Pancreas (tissue), 10 donors: ENCODE measurements around the gene SUSD4. TPM values are rescaled to one million over a fixed set of nuclear protein-coding genes. Genes with fewer than 3 reads are reported as not detected.

ENCODE experiments used
- ATAC-seq, 4 donors: fragments of 200-7000 bp; cut with Tn5 transposase; one replicate each; pipeline versions ENCODE4 v1.8.0 to v1.9.1; 2020; ENCODE audit warnings: mild to moderate bottlenecking in 4 of 4, moderate library complexity in 4 of 4
- DNase-seq, 6 donors: peaks; one replicate each; pipeline ENCODE4 v3.0.0-alpha.2; 2020
- FAIRE-seq: peaks from 2 replicates; lab custom pipeline; 2012; peaks lifted over from hg19 to GRCh38; lab: Jason Lieb, UNC
- H3K27ac ChIP-seq, 4 donors: fragments of 200-600 bp; sonication (generic); 1 replicate in 3 of 4; 2 replicates in 1 of 4; pipeline versions ENCODE4 v1.5.0 to v1.8.0; 2020
- H3K27me3 ChIP-seq, 4 donors: fragments of 200-600 bp; one replicate each; pipeline ENCODE4 v1.8.0; 2021
- H3K36me3 ChIP-seq, 3 donors: fragments of 200-600 bp; sonication (generic) in 1 of 3; one replicate each; pipeline versions ENCODE4 v1.5.0 to v1.8.0; 2020 to 2021
- H3K4me1 ChIP-seq, 3 donors: fragments of 200-600 bp; one replicate each; pipeline ENCODE4 v1.8.0; 2021
- H3K4me3 ChIP-seq, 4 donors: fragments of 200-600 bp; sonication (generic) in 2 of 4; one replicate each; pipeline versions ENCODE4 v1.5.0 to v1.8.0; 2020 to 2021
- H3K9me3 ChIP-seq, 4 donors: fragments of 200-600 bp; one replicate each; pipeline ENCODE4 v1.8.0; 2021
- CTCF ChIP-seq, 4 donors: fragments of 200-600 bp; sonication (generic) in 3 of 4; IDR thresholded peaks; one replicate each; pipeline versions ENCODE4 v1.5.0 to v1.8.0; 2021; ENCODE audit warnings: antibody characterized with exemption in 4 of 4
- WGBS, 2 donors: extraction: QIAGEN DNeasy Blood & Tissue Kit; methylation state at CpG; one replicate each; pipeline ENCODE4 v1.1.7; 2013; 5-methylcytosine and 5-hydroxymethylcytosine counted together
- intact Hi-C, 3 donors: fragments of 100-400 bp; cut with DNase I; formaldehyde crosslinking; loops; one replicate each; pipeline versions ENCODE4 v1.11.1 to v1.14.2; 2022
- polyA plus RNA-seq, 2 donors: library from polyadenylated mRNA; stranded (reverse); fragments of 200-250 nt; gene quantifications; one replicate each; pipeline ENCODE4 v1.2.3, GENCODE V29; 2013
- total RNA-seq, 6 donors: library from RNA; stranded (reverse); fragmentation: NEBNext Ultra II Directional in 4 of 6; extraction: Animal tissue kit (Norgen Biotek cat#: 25700) in 4 of 6; gene quantifications; one replicate each; pipeline versions ENCODE4 v1.2.1 to v1.2.4, GENCODE V29; 2021 to 2023
- donor health status: healthy with polysubstance abuse.
- donor health status: DM: no; HTN: no; CAD: no; lungs with moderate emphysema.
- donor health status: DM: no; HTN: no; CAD: no.
- donor health status: control.
- donor health status: control.
- donor health status: Bipolar disorder and iron deficiency.
- donor health status: DM: yes; HTN: yes; CAD: no.
- donor health status: DM: no; HTN: no; CAD: no.
- donor health status: DM: no; HTN: no; CAD: no.
- donor health status: DM: yes; HTN: yes; CAD: no.

SUSD4 gene
- total and polyA plus RNA-seq, 8 donors = 4.1 to 34.6 (median 8.8) TPM

- intact Hi-C loops = no loop called here
Observed at GRCh38 chr1:223222377-223222776, 141.6 kb downstream of the SUSD4 start.

DNA sequence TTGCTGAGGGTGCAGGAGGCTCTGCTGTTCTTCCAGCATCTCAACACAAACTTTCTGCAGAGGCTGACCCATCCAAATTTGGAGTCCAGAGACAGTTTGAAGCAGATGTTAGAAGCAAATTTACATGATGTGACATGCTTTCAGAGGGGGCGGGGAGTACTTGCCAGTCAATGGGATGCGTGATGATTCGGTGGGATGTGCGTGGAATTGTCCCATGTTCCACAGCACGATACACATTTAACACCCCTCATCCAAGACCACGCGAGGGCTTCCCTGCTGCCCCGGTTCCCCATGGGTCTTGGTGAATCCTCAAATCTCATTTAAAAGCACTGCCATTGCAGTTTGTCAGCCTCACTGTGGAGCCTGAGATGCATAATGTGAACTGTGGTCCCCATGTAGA, 142.3 kb downstream of the SUSD4 start:
- intact Hi-C loops = no loop called here
- no peaks in the 10 kb centered on the region for H3K4me1 ChIP-seq
- H3K27ac ChIP-seq = no peak overlapping the region
- H3K27me3 ChIP-seq = no peaks in the 10 kb centered on the region
- no peaks in the 10 kb centered on the region for H3K9me3 ChIP-seq
- no peak for DNase-seq
- no peak overlapping the region for H3K4me3 ChIP-seq
- TF ChIP-seq CTCF (IDR thresholded peaks at IDR 0.05) = no peak
- WGBS, 2 donors = 95 to 97% methylated on average over 8 of the region's 8 CpGs
- ATAC-seq = no peak
- FAIRE-seq = no peak
- H3K36me3 ChIP-seq = no peaks in the 10 kb centered on the region

More at GRCh38 chr1:223222377-223222776, 141.6 kb downstream of the SUSD4 start:
- TF ChIP-seq CTCF (IDR thresholded peaks at IDR 0.05) = no peak
- FAIRE-seq (no peak), ATAC-seq (no peak), DNase-seq (no peak)
- Histone ChIP-seq H3K36me3 (no peaks in the 10 kb centered on the region), H3K9me3 (no peaks in the 10 kb centered on the region), H3K4me1 (no peaks in the 10 kb centered on the region), H3K27ac (no peak overlapping the region), H3K4me3 (no peak overlapping the region), H3K27me3 (no peaks in the 10 kb centered on the region)
- whole genome bisulfite sequencing, 2 donors = 77 to 83% methylated on average over 2 of the region's 2 CpGs

DNA sequence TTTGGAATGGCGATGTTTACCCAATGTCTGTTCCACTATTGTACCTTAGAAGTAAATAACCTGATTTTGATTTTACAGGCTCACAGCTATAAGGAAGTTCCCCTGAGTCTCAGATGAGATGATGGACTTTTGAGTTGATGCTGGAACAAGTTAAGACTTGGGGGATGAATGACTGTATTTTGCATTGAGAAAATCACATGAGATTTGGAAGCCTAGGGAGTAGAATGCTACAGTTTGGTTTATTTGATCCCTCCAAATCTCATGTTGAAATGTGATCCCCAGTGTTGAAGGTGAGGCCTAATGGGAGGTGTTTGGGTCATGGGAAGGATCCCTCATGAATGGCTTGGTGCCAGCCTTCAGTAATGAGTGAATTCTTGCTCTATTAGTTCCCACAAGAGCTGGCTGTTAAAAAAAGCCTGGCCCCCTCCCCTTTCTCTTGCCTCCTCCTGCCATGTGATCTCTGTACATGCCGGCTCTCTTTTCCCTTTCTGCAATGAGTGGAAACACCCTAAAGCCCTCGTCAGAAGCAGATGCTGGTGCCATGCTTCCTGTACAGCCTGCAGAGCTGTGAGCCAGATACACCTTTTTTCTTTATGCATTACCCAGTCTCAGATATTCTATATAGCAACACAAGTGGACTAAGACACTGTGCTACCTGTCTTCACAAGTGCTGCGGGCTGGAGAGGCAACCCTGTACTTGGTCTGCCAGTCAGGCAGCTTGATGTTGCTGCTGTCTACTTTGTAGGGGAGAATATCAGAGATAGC, 143.9 kb downstream of the SUSD4 start:
- no peak overlapping the region for H3K4me3 ChIP-seq
- H3K4me1 ChIP-seq = no peaks in the 10 kb centered on the region
- ATAC-seq = no peak
- 81 to 91% methylated on average over 4 of the region's 4 CpGs for WGBS, 2 donors
- intact Hi-C loops = no loop called here
- DNase-seq = no peak
- no peaks in the 10 kb centered on the region for H3K9me3 ChIP-seq
- H3K36me3 ChIP-seq = no peaks in the 10 kb centered on the region
- TF ChIP-seq CTCF (IDR thresholded peaks at IDR 0.05) = no peak
- H3K27me3 ChIP-seq = no peaks in the 10 kb centered on the region
- H3K27ac ChIP-seq = no peak overlapping the region
- FAIRE-seq = no peak

- Histone ChIP-seq H3K4me1 (no peaks in the 10 kb centered on the region), H3K27ac (no peak overlapping the region), H3K4me3 (no peak overlapping the region), H3K36me3 (no peaks in the 10 kb centered on the region), H3K9me3 (no peaks in the 10 kb centered on the region), H3K27me3 (no peaks in the 10 kb centered on the region)
- FAIRE-seq (no peak), DNase-seq (no peak), ATAC-seq (no peak)
- intact Hi-C loops = no loop called here
- no peak for TF ChIP-seq CTCF (IDR thresholded peaks at IDR 0.05)
Observed at GRCh38 chr1:223219318-223219635, 144.7 kb downstream of the SUSD4 start.

DNA sequence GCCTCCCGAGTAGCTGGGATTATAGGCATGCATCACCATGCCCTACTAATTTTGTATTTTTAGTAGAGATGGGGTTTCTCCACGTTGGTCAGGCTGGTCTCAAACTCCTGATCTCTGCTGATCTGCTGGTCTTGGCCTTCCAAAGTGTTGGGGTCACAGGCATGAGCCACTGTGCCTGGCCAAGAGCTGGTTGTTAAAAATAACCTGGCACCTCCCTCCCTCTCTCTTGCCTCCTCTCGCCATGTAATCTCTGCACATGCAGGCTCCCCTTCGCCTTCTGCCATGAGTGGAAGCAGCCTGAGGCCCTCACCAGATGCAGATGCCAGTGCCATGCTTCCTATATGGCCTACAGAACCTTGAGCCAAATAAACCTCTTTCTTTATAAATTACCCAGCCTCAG, 146.2 kb downstream of the SUSD4 start:
- H3K27me3 ChIP-seq = no peaks in the 10 kb centered on the region
- no peak for TF ChIP-seq CTCF (IDR thresholded peaks at IDR 0.05)
- H3K9me3 ChIP-seq = no peaks in the 10 kb centered on the region
- ATAC-seq = no peak
- no peaks in the 10 kb centered on the region for H3K4me1 ChIP-seq
- WGBS, 2 donors = 89 to 96% methylated on average over 4 of the region's 4 CpGs
- FAIRE-seq = no peak
- no peak for DNase-seq
- intact Hi-C loops = no loop called here
- no peak overlapping the region for H3K27ac ChIP-seq
- H3K4me3 ChIP-seq = no peak overlapping the region
- no peaks in the 10 kb centered on the region for H3K36me3 ChIP-seq
